Measurements from ENCODE around the gene BEGAIN. TPM values are rescaled to one million over a fixed set of nuclear protein-coding genes. Genes with fewer than 3 reads are reported as not detected.

The BEGAIN gene
- total and polyA plus RNA-seq, 7 experiments from 2014 or later, result 0.38 to 2.4 (median 1.5) TPM

DNA sequence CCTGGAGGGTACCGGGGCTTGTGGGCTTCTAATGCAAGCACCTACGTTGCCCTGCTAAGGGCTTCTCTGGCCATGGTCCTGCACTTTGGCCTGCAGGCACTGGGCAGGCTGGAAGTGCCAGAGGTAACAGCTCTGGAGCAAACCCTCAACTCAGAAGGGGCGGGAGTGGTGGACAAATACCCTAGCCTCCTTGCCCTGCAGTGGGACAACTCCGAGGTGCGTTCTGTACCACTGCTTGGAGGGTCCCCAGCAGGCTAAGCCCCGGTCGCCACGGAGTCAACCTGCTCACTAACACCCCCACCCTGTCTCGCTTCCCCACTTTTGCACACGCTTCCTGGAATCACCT is 20.4 kb upstream of the BEGAIN start:
- Histone ChIP-seq H3K4me1 (ENCODE audit: control insufficient read depth in 2 of 2, insufficient read depth in 2 of 2, low read length in 2 of 2) (no peaks in the 10 kb centered on the region), H3K36me3 (ENCODE audit: control insufficient read depth in 2 of 3, insufficient read depth in 3 of 3, low read length in 3 of 3) (no peaks in the 10 kb centered on the region), H3K4me3 (ENCODE audit: low read length) (no peak overlapping the region), H3K9me3 (ENCODE audit: control insufficient read depth in 2 of 3, low read length in 3 of 3) (peaks cover 0 to 2% (median 0%) of the 10 kb centered on the region in 3 experiments), H3K27me3 (ENCODE audit: control insufficient read depth in 2 of 2, insufficient read depth in 2 of 2, low read length in 2 of 2) (no peaks in the 10 kb centered on the region), H3K27ac (ENCODE audit: low read depth, low read length) (no peak overlapping the region)
- DNase-seq (no peak), ATAC-seq (no peak)
- Mint-ChIP-seq H3K9me3 (peaks cover under 1 to 15% (median 5%) of the 10 kb centered on the region in 11 donors), H3K4me3 (no peak overlapping the region), H3K36me3 (peaks cover 0 to under 1% (median 0%) of the 10 kb centered on the region in 5 donors), H3K4me1 (peaks cover 0 to 2% (median 0%) of the 10 kb centered on the region in 7 donors), H3K27me3 (peaks cover 0 to 14% (median 6%) of the 10 kb centered on the region in 5 donors), H3K27ac (no peak overlapping the region)
- ChIA-PET POLR2A (no interaction called here), CTCF (no interaction called here)
- intact Hi-C loops (cut with micrococcal nuclease), result no loop called here

DNA sequence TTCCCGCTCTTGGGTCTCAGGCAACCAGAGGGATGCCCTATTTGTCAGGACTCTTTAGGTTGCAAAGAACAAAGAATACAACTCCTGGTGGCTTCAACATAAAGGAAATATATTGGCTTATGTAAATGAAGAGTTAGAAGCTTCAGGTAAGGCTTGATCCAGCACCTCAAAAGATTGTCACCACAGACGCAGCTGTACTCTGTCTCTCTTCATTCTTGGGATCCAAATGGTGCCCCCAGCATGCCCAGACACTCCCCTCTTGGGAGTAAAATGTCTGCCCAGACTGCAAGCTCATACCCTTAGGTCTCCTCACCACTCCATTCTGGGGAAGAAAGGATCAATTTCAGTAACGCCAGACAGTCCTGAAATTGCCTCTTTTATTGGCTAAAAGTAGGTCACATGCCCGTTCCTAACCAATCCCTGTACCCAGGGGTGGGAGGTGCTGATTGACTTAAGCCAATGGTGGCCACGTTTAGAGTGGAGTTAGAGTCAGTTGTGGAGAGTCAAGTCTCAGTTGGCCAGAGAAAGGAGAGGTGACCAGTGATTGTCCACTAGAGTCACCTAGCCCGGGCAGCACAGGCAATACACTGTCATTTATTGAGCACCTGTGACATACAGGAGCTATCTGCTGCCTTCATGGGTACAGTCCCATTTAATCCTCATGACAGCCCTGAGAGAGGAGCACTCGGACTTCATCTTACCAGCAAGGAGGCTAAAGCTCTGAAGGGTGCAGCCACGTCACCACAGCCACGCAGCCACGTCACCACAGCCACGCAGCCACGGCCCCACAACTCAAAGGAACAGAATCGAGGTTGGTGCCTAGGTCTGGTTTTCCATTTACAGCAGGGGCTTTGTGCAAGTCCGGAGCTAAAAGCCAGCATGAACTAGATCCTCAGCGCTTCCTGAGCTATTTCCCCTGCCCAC is 19.7 kb upstream of the BEGAIN start:
- no peak overlapping the region for H3K4me3 Mint-ChIP-seq
- Histone ChIP-seq H3K4me3 (ENCODE audit: low read length) (no peak overlapping the region), H3K4me1 (ENCODE audit: control insufficient read depth in 2 of 2, insufficient read depth in 2 of 2, low read length in 2 of 2) (no peaks in the 10 kb centered on the region), H3K9me3 (ENCODE audit: control insufficient read depth in 2 of 3, low read length in 3 of 3) (peaks cover 0 to 8% (median 4%) of the 10 kb centered on the region in 3 experiments), H3K27me3 (ENCODE audit: control insufficient read depth in 2 of 2, insufficient read depth in 2 of 2, low read length in 2 of 2) (no peaks in the 10 kb centered on the region), H3K36me3 (ENCODE audit: control insufficient read depth in 2 of 3, insufficient read depth in 3 of 3, low read length in 3 of 3) (no peaks in the 10 kb centered on the region), H3K27ac (ENCODE audit: low read depth, low read length) (no peak overlapping the region)
- ATAC-seq (no peak), DNase-seq (no peak)
- H3K36me3 Mint-ChIP-seq, result peaks cover 2 to 6% (median 2%) of the 10 kb centered on the region in 5 donors
- H3K9me3 Mint-ChIP-seq, result peaks cover 5 to 21% (median 11%) of the 10 kb centered on the region in 11 donors
- H3K27ac Mint-ChIP-seq, result no peak overlapping the region
- intact Hi-C loops (cut with micrococcal nuclease), result no loop called here
- POLR2A ChIA-PET, result interaction anchor here (0.9 kb wide), 1 partner anchor 28 kb away, joined by 3 read pairs; no protein-coding TSS in a partner anchor
- peaks cover 4 to 16% (median 6%) of the 10 kb centered on the region in 5 donors for H3K27me3 Mint-ChIP-seq
- peaks cover 0 to 2% (median 0%) of the 10 kb centered on the region in 7 donors for H3K4me1 Mint-ChIP-seq
- CTCF ChIA-PET, result no interaction called here

DNA sequence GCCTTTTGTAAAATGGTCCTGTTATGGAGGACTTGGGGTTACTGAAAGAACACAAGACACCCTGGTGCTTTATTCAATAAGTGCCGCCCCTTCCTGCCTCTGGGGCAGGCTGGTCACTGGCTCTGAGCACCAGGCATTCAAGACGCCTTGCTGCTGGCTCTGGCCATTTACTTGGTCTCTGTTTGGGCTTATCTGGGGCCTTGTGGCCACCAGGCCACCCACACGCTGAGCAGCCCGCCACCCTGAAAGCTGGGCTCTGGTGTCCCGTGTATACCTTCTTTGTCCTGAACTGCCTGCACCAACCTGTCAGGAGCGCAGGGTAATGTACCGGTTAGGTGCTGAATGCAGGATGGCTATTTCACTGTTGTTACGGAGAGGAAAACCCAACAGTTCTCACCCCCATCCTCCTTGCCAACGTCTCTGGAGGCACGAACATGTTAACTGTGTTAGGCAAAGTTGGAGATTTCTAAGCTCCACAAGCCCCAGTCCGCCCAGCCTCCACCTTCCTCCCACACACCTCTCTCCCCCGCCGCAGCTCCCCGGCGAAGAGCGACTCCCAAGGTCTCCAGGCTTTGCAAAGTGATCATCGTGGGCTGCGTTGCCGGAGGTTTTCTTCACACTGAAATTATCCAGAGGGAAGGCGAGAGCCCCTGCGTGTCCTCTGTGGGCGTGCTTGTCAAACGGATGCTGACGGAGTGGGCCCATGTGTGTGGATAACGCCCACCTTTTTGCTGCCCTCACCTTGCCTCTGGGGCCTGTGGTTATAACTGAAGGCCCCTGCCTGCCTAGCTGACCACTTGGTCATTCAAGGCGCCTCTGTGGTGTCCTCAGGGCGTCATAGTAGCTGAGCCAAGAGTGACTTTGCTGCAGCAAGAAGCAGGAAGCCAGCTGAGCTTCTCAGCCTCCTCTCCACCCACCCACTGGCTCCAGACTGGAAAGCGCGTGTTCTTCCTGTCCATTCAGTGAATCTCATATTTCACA is 18.8 kb upstream of the BEGAIN start:
- ChIA-PET POLR2A (interaction anchor here (0.9 to 1.2 kb wide), 2 partner anchors 12 to 27 kb away, joined by 3 read pairs; no protein-coding TSS in a partner anchor), CTCF (no interaction called here)
- H3K4me3 ChIP-seq (ENCODE audit: low read length), result no peak overlapping the region
- H3K27me3 ChIP-seq (ENCODE audit: control insufficient read depth in 2 of 2, insufficient read depth in 2 of 2, low read length in 2 of 2), result no peaks in the 10 kb centered on the region
- Mint-ChIP-seq H3K27ac (no peak overlapping the region), H3K4me3 (no peak overlapping the region), H3K9me3 (peaks cover 7 to 31% (median 18%) of the 10 kb centered on the region in 11 donors), H3K4me1 (peaks cover 0 to 2% (median 0%) of the 10 kb centered on the region in 7 donors), H3K27me3 (peaks cover 6 to 21% (median 12%) of the 10 kb centered on the region in 5 donors), H3K36me3 (peaks cover 5 to 14% (median 7%) of the 10 kb centered on the region in 5 donors)
- H3K9me3 ChIP-seq (ENCODE audit: control insufficient read depth in 2 of 3, low read length in 3 of 3), result peaks cover 0 to 16% (median 6%) of the 10 kb centered on the region in 3 experiments
- DNase-seq (no peak), ATAC-seq (no peak)
- H3K36me3 ChIP-seq (ENCODE audit: control insufficient read depth in 2 of 3, insufficient read depth in 3 of 3, low read length in 3 of 3), result no peaks in the 10 kb centered on the region
- no peaks in the 10 kb centered on the region for H3K4me1 ChIP-seq (ENCODE audit: control insufficient read depth in 2 of 2, insufficient read depth in 2 of 2, low read length in 2 of 2)
- no peak overlapping the region for H3K27ac ChIP-seq (ENCODE audit: low read depth, low read length)
- intact Hi-C loops (cut with micrococcal nuclease), result no loop called here

DNA sequence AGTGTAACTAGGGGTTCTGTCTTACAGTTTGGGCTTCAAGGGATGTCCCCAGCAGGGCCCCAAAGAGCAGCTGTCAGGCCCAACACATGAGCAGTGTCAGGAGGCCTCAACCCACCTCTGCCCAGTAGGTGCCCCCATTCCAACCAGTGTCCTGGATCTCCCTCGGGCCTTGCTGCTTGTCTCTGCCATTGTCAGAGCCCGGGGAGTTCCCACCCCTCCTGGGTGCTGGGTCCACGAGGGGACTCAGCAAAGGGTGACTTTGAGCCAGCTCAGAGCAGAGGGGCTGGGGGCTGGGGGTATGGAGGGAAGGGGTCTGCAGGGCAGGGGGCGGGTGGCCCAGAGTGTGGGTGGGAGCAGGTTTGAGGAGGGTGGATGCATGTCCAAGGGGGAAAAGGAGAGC is 18.0 kb upstream of the BEGAIN start:
- H3K36me3 Mint-ChIP-seq, result peaks cover 5 to 17% (median 8%) of the 10 kb centered on the region in 5 donors
- peaks cover 0 to 2% (median 0%) of the 10 kb centered on the region in 7 donors for H3K4me1 Mint-ChIP-seq
- Histone ChIP-seq H3K4me3 (ENCODE audit: low read length) (no peak overlapping the region), H3K36me3 (ENCODE audit: control insufficient read depth in 2 of 3, insufficient read depth in 3 of 3, low read length in 3 of 3) (no peaks in the 10 kb centered on the region), H3K4me1 (ENCODE audit: control insufficient read depth in 2 of 2, insufficient read depth in 2 of 2, low read length in 2 of 2) (no peaks in the 10 kb centered on the region), H3K9me3 (ENCODE audit: control insufficient read depth in 2 of 3, low read length in 3 of 3) (peaks cover 0 to 21% (median 6%) of the 10 kb centered on the region in 3 experiments), H3K27ac (ENCODE audit: low read depth, low read length) (no peak overlapping the region), H3K27me3 (ENCODE audit: control insufficient read depth in 2 of 2, insufficient read depth in 2 of 2, low read length in 2 of 2) (no peaks in the 10 kb centered on the region)
- H3K4me3 Mint-ChIP-seq, result no peak overlapping the region
- intact Hi-C loops (cut with micrococcal nuclease), result no loop called here
- CTCF ChIA-PET, result no interaction called here
- ATAC-seq, result no peak
- H3K27ac Mint-ChIP-seq, result no peak overlapping the region
- H3K27me3 Mint-ChIP-seq, result peaks cover 6 to 25% (median 14%) of the 10 kb centered on the region in 5 donors
- no peak for DNase-seq
- peaks cover 9 to 36% (median 22%) of the 10 kb centered on the region in 11 donors for H3K9me3 Mint-ChIP-seq
- POLR2A ChIA-PET, result interaction anchor here (1.2 kb wide), 1 partner anchor 13 kb away, joined by 3 read pairs; no protein-coding TSS in a partner anchor

DNA sequence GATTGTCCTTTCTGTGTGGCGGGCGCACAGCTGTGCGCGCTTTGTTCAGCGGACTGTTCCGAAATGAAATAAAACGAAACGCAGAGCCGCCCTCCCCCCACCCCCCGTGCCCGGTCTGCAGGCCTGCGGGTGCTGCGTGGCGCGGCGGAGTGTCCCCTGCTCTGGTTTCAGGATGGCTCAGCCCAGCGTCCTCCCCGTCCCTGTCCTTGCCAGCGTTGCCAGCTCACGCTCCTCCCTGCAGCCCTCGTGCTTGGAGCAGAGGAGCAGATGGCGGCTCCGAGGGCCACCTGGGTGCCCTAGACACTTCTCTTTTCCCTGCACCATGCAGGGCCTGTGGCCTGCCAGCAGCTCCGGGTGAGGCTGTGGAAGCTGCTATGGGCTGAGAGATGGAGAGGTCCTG is 17.5 kb upstream of the BEGAIN start:
- no peak overlapping the region for H3K27ac ChIP-seq (ENCODE audit: low read depth, low read length)
- POLR2A ChIA-PET, result no interaction called here
- CTCF ChIA-PET, result no interaction called here
- H3K27me3 Mint-ChIP-seq, result peaks cover 6 to 25% (median 14%) of the 10 kb centered on the region in 5 donors
- no peaks in the 10 kb centered on the region for H3K27me3 ChIP-seq (ENCODE audit: control insufficient read depth in 2 of 2, insufficient read depth in 2 of 2, low read length in 2 of 2)
- no peak overlapping the region for H3K4me3 Mint-ChIP-seq
- H3K9me3 Mint-ChIP-seq, result peaks cover 9 to 40% (median 24%) of the 10 kb centered on the region in 11 donors
- DNase-seq (no peak), ATAC-seq (no peak)
- peaks cover 0 to 21% (median 6%) of the 10 kb centered on the region in 3 experiments for H3K9me3 ChIP-seq (ENCODE audit: control insufficient read depth in 2 of 3, low read length in 3 of 3)
- no peaks in the 10 kb centered on the region for H3K36me3 ChIP-seq (ENCODE audit: control insufficient read depth in 2 of 3, insufficient read depth in 3 of 3, low read length in 3 of 3)
- H3K4me3 ChIP-seq (ENCODE audit: low read length), result no peak overlapping the region
- no peak overlapping the region for H3K27ac Mint-ChIP-seq
- peaks cover 5 to 17% (median 8%) of the 10 kb centered on the region in 5 donors for H3K36me3 Mint-ChIP-seq
- intact Hi-C loops (cut with micrococcal nuclease), result no loop called here
- peaks cover 0 to 2% (median 0%) of the 10 kb centered on the region in 7 donors for H3K4me1 Mint-ChIP-seq
- no peaks in the 10 kb centered on the region for H3K4me1 ChIP-seq (ENCODE audit: control insufficient read depth in 2 of 2, insufficient read depth in 2 of 2, low read length in 2 of 2)

DNA sequence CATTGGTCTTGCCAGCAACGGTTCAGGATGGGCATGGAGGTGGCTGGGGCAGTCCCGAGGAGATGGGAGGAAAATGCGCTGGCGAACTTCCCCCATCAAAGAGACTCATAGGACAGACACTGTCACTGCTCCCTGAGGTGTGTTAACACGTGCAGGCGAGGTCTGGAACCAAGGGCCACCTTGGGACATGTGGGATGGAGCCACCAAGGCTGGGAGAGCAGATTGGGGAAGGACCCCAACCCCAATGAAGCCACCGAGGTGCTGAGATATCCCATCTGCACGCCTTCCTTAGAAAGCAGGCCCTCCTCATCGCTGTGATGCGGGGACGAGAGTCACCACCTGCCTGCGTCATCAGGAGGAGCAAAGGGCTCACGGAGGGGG is 16.9 kb upstream of the BEGAIN start:
- Mint-ChIP-seq H3K9me3 (peaks cover 9 to 40% (median 24%) of the 10 kb centered on the region in 11 donors), H3K4me1 (no peaks in the 10 kb centered on the region), H3K27ac (no peak overlapping the region), H3K27me3 (peaks cover 6 to 28% (median 14%) of the 10 kb centered on the region in 5 donors), H3K4me3 (no peak overlapping the region), H3K36me3 (peaks cover 5 to 17% (median 8%) of the 10 kb centered on the region in 5 donors)
- Histone ChIP-seq H3K9me3 (ENCODE audit: control insufficient read depth in 2 of 3, low read length in 3 of 3) (peaks cover 0 to 21% (median 6%) of the 10 kb centered on the region in 3 experiments), H3K27ac (ENCODE audit: low read depth, low read length) (no peak overlapping the region), H3K27me3 (ENCODE audit: control insufficient read depth in 2 of 2, insufficient read depth in 2 of 2, low read length in 2 of 2) (no peaks in the 10 kb centered on the region), H3K36me3 (ENCODE audit: control insufficient read depth in 2 of 3, insufficient read depth in 3 of 3, low read length in 3 of 3) (no peaks in the 10 kb centered on the region), H3K4me1 (ENCODE audit: control insufficient read depth in 2 of 2, insufficient read depth in 2 of 2, low read length in 2 of 2) (no peaks in the 10 kb centered on the region), H3K4me3 (ENCODE audit: low read length) (no peak overlapping the region)
- ATAC-seq, result no peak
- ChIA-PET CTCF (no interaction called here), POLR2A (no interaction called here)
- intact Hi-C loops (cut with micrococcal nuclease), result no loop called here
- DNase-seq, result no peak

Measured in naive thymus-derived CD4-positive, alpha-beta T cell (primary cell).